Bronchial epithelial cell (primary cell): Measurements from ENCODE around the gene PRR14L. TPM values are rescaled to one million over a fixed set of nuclear protein-coding genes. Genes with fewer than 3 reads are reported as not detected.
"Not testable (repeated sequence)": the region's sequence is repeated elsewhere in the genome, so short reads cannot be mapped to it uniquely, and the experiment has no call there.

Experiments
- DNase-seq: peaks from one replicate; pipeline ENCODE4 v3.0.0-alpha.2; 2010; ENCODE audit warnings: low read depth
- FAIRE-seq: peaks from 2 replicates; lab custom pipeline; 2011; peaks lifted over from hg19 to GRCh38; lab: Jason Lieb, UNC
- H3K27me3 ChIP-seq: 2 replicates; pipeline ENCODE4 v1.5.1; 2011; ENCODE audit warnings: low read length; ENCODE audit not compliant: control insufficient read depth, insufficient read depth
- H3K36me3 ChIP-seq: 2 replicates; pipeline ENCODE4 v1.5.1; 2011; ENCODE audit warnings: low read length; ENCODE audit not compliant: control insufficient read depth, insufficient read depth
- H3K4me3 ChIP-seq: 2 replicates; pipeline ENCODE4 v1.5.1; 2011; ENCODE audit warnings: mild to moderate bottlenecking, low read depth, low read length, control low read depth
- total RNA-seq: library from RNA; depleted of rRNA; stranded (reverse); fragments of >200 nt; gene quantifications from 2 replicates; pipeline ENCODE4 v1.2.1, GENCODE V29; 2014
- TF ChIP-seq, protein P1 (sequence below): IDR thresholded peaks from 2 replicates; pipeline ENCODE4 v1.5.1; 2011; ENCODE audit warnings: mild to moderate bottlenecking, moderate library complexity, low read length, control low read depth, inconsistent platforms; ENCODE audit not compliant: insufficient read depth, severe bottlenecking

PRR14L gene
- total RNA-seq, 1 donor from 2014 or later, result 17.4 TPM

DNA sequence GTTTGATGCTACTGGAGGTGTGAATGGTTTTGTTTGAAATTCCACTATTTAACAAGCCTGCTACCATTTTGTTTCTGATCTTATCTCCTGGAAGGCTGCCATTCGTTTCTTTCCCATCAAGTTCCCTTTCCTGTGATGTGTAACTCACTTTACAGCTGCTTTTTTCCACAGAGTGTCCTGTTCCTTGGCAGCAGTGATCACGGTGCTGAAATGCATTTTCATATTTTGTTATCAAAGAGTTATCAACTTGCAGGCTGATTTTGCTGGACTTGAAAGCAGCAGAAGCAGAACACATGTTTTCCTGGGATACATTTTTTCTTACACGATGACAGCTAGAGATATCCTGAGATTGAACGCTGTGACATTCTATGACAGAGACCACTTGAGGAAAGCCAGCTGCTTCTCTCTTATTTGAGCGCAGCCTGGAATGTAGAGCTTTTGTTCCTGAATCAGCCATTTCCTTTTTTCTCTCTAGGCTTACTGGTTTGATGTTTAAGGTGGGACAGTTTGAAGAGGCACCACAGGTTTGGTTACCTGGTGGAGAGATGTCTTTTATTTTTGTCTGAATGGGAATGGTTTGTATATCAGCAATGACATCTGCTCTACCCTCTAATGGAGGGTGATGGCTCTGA lies 34.7 kb downstream of the PRR14L start:
- FAIRE-seq (no peak), DNase-seq (no peak)
- H3K36me3 ChIP-seq, result peaks cover 18% of the 10 kb centered on the region
- H3K4me3 ChIP-seq, result no peak overlapping the region
- no peaks in the 10 kb centered on the region for H3K27me3 ChIP-seq
- TF ChIP-seq, protein P1, sequence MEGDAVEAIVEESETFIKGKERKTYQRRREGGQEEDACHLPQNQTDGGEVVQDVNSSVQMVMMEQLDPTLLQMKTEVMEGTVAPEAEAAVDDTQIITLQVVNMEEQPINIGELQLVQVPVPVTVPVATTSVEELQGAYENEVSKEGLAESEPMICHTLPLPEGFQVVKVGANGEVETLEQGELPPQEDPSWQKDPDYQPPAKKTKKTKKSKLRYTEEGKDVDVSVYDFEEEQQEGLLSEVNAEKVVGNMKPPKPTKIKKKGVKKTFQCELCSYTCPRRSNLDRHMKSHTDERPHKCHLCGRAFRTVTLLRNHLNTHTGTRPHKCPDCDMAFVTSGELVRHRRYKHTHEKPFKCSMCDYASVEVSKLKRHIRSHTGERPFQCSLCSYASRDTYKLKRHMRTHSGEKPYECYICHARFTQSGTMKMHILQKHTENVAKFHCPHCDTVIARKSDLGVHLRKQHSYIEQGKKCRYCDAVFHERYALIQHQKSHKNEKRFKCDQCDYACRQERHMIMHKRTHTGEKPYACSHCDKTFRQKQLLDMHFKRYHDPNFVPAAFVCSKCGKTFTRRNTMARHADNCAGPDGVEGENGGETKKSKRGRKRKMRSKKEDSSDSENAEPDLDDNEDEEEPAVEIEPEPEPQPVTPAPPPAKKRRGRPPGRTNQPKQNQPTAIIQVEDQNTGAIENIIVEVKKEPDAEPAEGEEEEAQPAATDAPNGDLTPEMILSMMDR, result no peak

DNA sequence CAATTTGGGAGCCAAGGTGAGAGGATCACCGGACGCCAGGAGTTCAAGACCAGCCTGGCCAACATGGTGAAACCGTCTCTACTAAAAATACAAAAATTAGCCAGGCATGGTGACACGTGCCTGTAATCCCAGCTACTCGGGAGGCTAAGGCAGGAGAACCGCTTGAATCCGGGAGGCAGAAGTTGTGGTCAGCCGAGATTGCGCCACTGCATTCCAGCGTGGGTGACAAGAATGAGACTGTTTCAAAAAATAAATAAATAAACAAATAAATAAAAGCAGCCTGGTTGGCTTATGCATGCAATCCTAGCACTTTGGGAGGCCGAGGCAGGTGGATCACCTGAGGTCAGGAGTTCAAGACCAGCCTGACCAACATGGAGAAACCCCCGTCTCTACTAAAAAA lies 38.7 kb downstream of the PRR14L start:
- DNase-seq, H3K4me3 ChIP-seq, FAIRE-seq, H3K27me3 ChIP-seq: not testable (repeated sequence)
- H3K36me3 ChIP-seq, result peaks cover 15% of the 10 kb centered on the region

DNA sequence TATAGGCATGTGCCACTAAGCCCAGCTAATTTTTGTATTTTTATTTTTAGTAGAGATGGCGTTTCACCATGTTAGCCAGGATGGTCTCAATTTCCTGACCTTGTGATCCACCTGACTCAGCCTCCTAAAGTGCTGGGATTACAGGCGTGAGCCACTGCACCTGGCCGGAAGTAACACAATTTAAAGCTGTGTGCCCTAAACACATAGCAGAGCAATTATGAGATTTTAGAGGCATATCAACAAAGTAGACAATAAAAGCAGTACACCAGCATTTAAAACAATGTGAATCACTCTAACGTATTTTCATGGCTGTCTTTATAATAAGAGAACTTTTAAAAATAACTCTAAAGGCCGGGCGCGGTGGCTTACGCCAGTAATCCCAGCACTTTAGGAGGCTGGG lies 42.4 kb downstream of the PRR14L start:
- DNase-seq (no peak), FAIRE-seq (no peak)
- TF ChIP-seq, protein P1, result no peak
- Histone ChIP-seq H3K4me3 (no peak overlapping the region), H3K36me3 (peaks cover 19% of the 10 kb centered on the region), H3K27me3 (no peaks in the 10 kb centered on the region)

DNA sequence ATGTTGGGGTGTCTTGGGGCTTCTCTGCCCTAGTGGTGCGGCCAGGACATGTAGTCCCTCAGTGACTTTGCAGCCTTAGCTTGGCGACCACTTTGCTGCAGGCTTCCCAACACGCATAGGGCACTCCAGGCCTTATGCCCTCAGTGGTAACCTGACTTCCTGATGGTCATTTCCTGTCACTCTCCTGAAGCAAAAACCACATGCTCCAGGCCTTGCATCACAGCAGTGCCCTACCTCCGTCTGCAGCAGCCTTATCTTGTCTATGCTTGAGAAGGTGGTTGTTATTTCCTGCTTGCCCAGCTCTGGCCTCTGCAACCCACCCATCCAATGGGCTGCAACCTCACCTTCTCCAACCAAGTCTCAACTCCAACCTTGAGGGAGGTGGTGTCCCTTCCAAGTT lies 54.5 kb downstream of the PRR14L start:
- Histone ChIP-seq H3K4me3 (no peak overlapping the region), H3K36me3 (peaks cover 8% of the 10 kb centered on the region), H3K27me3 (no peaks in the 10 kb centered on the region)
- FAIRE-seq, result peak; percentile 43
- TF ChIP-seq, protein P1, result no peak
- DNase-seq, result no peak

DNA sequence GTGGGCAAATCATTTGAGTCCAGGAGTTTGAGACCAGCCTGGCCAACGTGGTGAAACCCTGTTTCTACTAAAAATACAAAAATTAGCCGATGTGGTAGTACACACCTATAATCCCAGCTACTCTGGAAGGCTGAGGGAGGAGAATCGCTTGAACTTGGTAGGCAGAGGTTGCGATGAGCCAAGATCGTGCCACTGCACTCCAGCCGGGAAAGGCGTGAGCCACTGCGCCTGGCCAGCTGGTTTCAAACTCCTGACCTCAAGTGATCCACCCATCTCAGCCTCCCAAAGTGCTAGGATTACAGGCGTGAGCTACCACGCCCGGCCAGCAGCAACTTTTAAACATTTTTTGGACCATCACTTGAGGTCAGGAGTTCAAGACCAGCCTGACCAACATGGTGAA lies 55.9 kb downstream of the PRR14L start:
- not testable (repeated sequence) for H3K4me3 ChIP-seq, FAIRE-seq, H3K36me3 ChIP-seq, H3K27me3 ChIP-seq, DNase-seq

DNA sequence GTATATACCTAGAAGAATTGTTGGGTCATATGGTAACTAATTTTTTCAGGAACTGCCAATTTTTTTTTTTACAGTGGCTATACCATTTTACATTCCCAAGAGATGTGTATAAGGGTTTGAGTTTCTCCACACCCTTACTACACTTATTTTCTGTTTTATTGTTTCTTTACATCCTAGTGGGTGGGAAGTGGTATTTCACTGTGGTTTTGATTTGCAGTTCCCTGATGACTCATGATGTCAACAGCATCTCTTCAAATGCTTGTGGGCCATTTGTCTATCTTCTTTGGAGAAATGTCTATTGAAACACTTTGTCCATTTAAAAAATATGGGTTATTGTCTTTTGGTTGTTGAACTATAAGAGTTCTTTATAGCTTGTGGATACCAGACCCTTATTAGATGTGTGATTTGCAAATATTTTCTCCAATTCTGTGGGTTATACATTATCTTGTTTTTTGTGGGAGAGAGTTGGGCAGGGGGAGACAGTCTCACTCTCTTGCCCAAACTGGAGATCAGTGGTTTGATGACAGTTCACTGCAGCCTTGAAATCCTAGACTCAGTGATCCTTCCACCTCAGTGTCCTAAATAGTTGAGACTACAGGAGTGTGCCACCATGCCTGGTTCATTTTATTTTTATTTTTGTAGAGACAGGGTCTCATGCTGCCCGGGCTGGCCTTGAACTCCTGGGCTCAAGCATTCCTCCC lies 57.6 kb downstream of the PRR14L start:
- peak; percentile 51 for DNase-seq
- H3K36me3 ChIP-seq, result peaks cover 8% of the 10 kb centered on the region

More for the DNA sequence above, 57.6 kb downstream of the PRR14L start:
- H3K27me3 ChIP-seq, result no peaks in the 10 kb centered on the region
- TF ChIP-seq, protein P1, result no peak
- no peak overlapping the region for H3K4me3 ChIP-seq
- no peak for FAIRE-seq
